ENCODE measurements around the gene COX7B. TPM values are rescaled to one million over a fixed set of nuclear protein-coding genes. Genes with fewer than 3 reads are reported as not detected.

Gene COX7B
- total and polyA plus RNA-seq, 10 of the 15 experiments (the other 5 are each of a cell fraction or from before 2014, with no cell fraction given), result 331 to 2,070 (median 987) TPM

Small RNAs within 50 kb of the gene (small RNA-seq; reads per million reads assigned to genes)
- not detected for gene RN7SL460P

Other genes with a start within 250 kb of the COX7B start
- 45.7 and 54.3 TPM in 2 replicates for gene ATRX, start 113.3 kb upstream of the COX7B start, total RNA-seq (2014; rRNA removed)
- gene ATRX, start 113.3 kb upstream of the COX7B start, total RNA-seq (2014; rRNA removed; fragmentation: Illumina TruSeq; extraction: Trizol), result 44.6 and 51.8 TPM in 2 replicates
- 49.9 and 51.9 TPM in 2 replicates for gene ATRX, start 113.3 kb upstream of the COX7B start, total RNA-seq (2021)
- 59.4 and 85.8 TPM in 2 replicates for gene ATRX, start 113.3 kb upstream of the COX7B start, polyA plus RNA-seq (2011; rRNA removed)
- 41.8 and 57.0 TPM in 2 replicates for gene ATRX, start 113.3 kb upstream of the COX7B start, polyA plus RNA-seq (2014; fragmentation: Illumina TruSeq; extraction: Trizol)
- gene ATRX, start 113.3 kb upstream of the COX7B start, polyA plus RNA-seq (2014; fragmentation: Nextera tagmentation; extraction: Ambion mirVana), result 10 to 100 TPM; 19.4 to 37.9 TPM
- 36.5 and 38.3 TPM in 2 replicates for gene ATRX, start 113.3 kb upstream of the COX7B start, polyA plus RNA-seq (2014; rRNA removed)
- 10 to 100 TPM; 70.9 to 73.8 TPM for gene ATRX, start 113.3 kb upstream of the COX7B start, polyA plus RNA-seq (2016; fragmentation: Nextera tagmentation; extraction: Ambion mirVana)
- 53.8 and 69.0 TPM in 2 replicates for gene MAGT1, start 4.0 kb upstream of the COX7B start, total RNA-seq (2014; rRNA removed)
- gene MAGT1, start 4.0 kb upstream of the COX7B start, total RNA-seq (2014; rRNA removed; fragmentation: Illumina TruSeq; extraction: Trizol), result 54.8 and 57.1 TPM in 2 replicates
- 36.7 and 41.8 TPM in 2 replicates for gene MAGT1, start 4.0 kb upstream of the COX7B start, total RNA-seq (2021)
- gene MAGT1, start 4.0 kb upstream of the COX7B start, polyA plus RNA-seq (2011; rRNA removed), result 44.6 and 55.0 TPM in 2 replicates
- 45.3 and 48.1 TPM in 2 replicates for gene MAGT1, start 4.0 kb upstream of the COX7B start, polyA plus RNA-seq (2014; fragmentation: Illumina TruSeq; extraction: Trizol)
- gene MAGT1, start 4.0 kb upstream of the COX7B start, polyA plus RNA-seq (2014; fragmentation: Nextera tagmentation; extraction: Ambion mirVana), result 10 to 100 TPM; 28.0 to 41.3 TPM
- 41.2 and 47.7 TPM in 2 replicates for gene MAGT1, start 4.0 kb upstream of the COX7B start, polyA plus RNA-seq (2014; rRNA removed)
- 10 to 100 TPM; 49.9 to 59.1 TPM for gene MAGT1, start 4.0 kb upstream of the COX7B start, polyA plus RNA-seq (2016; fragmentation: Nextera tagmentation; extraction: Ambion mirVana)
- gene ATP7A, start 11.2 kb downstream of the COX7B start, total RNA-seq (2014; rRNA removed), result 8.8 and 11.3 TPM in 2 replicates
- gene ATP7A, start 11.2 kb downstream of the COX7B start, total RNA-seq (2014; rRNA removed; fragmentation: Illumina TruSeq; extraction: Trizol), result 12.0 and 12.9 TPM in 2 replicates
- 9.2 and 9.3 TPM in 2 replicates for gene ATP7A, start 11.2 kb downstream of the COX7B start, total RNA-seq (2021)
- 11.4 and 16.9 TPM in 2 replicates for gene ATP7A, start 11.2 kb downstream of the COX7B start, polyA plus RNA-seq (2011; rRNA removed)
- gene ATP7A, start 11.2 kb downstream of the COX7B start, polyA plus RNA-seq (2014; fragmentation: Illumina TruSeq; extraction: Trizol), result 7.5 and 9.4 TPM in 2 replicates
- gene ATP7A, start 11.2 kb downstream of the COX7B start, polyA plus RNA-seq (2014; fragmentation: Nextera tagmentation; extraction: Ambion mirVana), result 1 to 10 TPM; 2.5 to 3.7 TPM
- 4.1 and 5.2 TPM in 2 replicates for gene ATP7A, start 11.2 kb downstream of the COX7B start, polyA plus RNA-seq (2014; rRNA removed)
- 1 to 10 TPM; 6.5 to 7.7 TPM for gene ATP7A, start 11.2 kb downstream of the COX7B start, polyA plus RNA-seq (2016; fragmentation: Nextera tagmentation; extraction: Ambion mirVana)
- not detected in 2 replicates for gene PGAM4, start 70.2 kb downstream of the COX7B start, total RNA-seq (2014; rRNA removed)
- gene PGAM4, start 70.2 kb downstream of the COX7B start, total RNA-seq (2014; rRNA removed; fragmentation: Illumina TruSeq; extraction: Trizol), result not detected in 2 replicates
- gene PGAM4, start 70.2 kb downstream of the COX7B start, total RNA-seq (2021), result 0.44 TPM in 1 of 2 replicates, not detected in the other
- gene PGAM4, start 70.2 kb downstream of the COX7B start, polyA plus RNA-seq (2011; rRNA removed), result 0.29 and 0.80 TPM in 2 replicates
- gene PGAM4, start 70.2 kb downstream of the COX7B start, polyA plus RNA-seq (2014; fragmentation: Illumina TruSeq; extraction: Trizol), result 0.24 TPM in 1 of 2 replicates, not detected in the other
- not detected for gene PGAM4, start 70.2 kb downstream of the COX7B start, polyA plus RNA-seq (2014; fragmentation: Nextera tagmentation; extraction: Ambion mirVana)
- gene PGAM4, start 70.2 kb downstream of the COX7B start, polyA plus RNA-seq (2014; rRNA removed), result 0.14 TPM in 1 of 2 replicates, not detected in the other
- under 1 TPM in 1 of 2 experiments, not detected in 1; 0.29 TPM for gene PGAM4, start 70.2 kb downstream of the COX7B start, polyA plus RNA-seq (2016; fragmentation: Nextera tagmentation; extraction: Ambion mirVana)
- gene PGK1, start 204.8 kb downstream of the COX7B start, total RNA-seq (2014; rRNA removed), result 370 and 422 TPM in 2 replicates
- 418 and 420 TPM in 2 replicates for gene PGK1, start 204.8 kb downstream of the COX7B start, total RNA-seq (2014; rRNA removed; fragmentation: Illumina TruSeq; extraction: Trizol)
- 626 and 628 TPM in 2 replicates for gene PGK1, start 204.8 kb downstream of the COX7B start, total RNA-seq (2021)
- gene PGK1, start 204.8 kb downstream of the COX7B start, polyA plus RNA-seq (2011; rRNA removed), result 1,825 and 2,395 TPM in 2 replicates
- gene PGK1, start 204.8 kb downstream of the COX7B start, polyA plus RNA-seq (2014; fragmentation: Illumina TruSeq; extraction: Trizol), result 554 and 619 TPM in 2 replicates
- 100 to 1,000 TPM; 633 to 835 TPM for gene PGK1, start 204.8 kb downstream of the COX7B start, polyA plus RNA-seq (2014; fragmentation: Nextera tagmentation; extraction: Ambion mirVana)
- gene PGK1, start 204.8 kb downstream of the COX7B start, polyA plus RNA-seq (2014; rRNA removed), result 453 and 454 TPM in 2 replicates
- gene PGK1, start 204.8 kb downstream of the COX7B start, polyA plus RNA-seq (2016; fragmentation: Nextera tagmentation; extraction: Ambion mirVana), result 100 to 1,000 TPM; 632 to 679 TPM
- gene TAF9B, start 240.2 kb downstream of the COX7B start, total RNA-seq (2014; rRNA removed), result 22.6 and 29.5 TPM in 2 replicates
- 23.3 and 23.7 TPM in 2 replicates for gene TAF9B, start 240.2 kb downstream of the COX7B start, total RNA-seq (2014; rRNA removed; fragmentation: Illumina TruSeq; extraction: Trizol)
- gene TAF9B, start 240.2 kb downstream of the COX7B start, total RNA-seq (2021), result 14.9 and 15.4 TPM in 2 replicates
- gene TAF9B, start 240.2 kb downstream of the COX7B start, polyA plus RNA-seq (2011; rRNA removed), result 22.0 and 26.7 TPM in 2 replicates
- gene TAF9B, start 240.2 kb downstream of the COX7B start, polyA plus RNA-seq (2014; fragmentation: Illumina TruSeq; extraction: Trizol), result 28.9 and 40.5 TPM in 2 replicates
- 10 to 100 TPM; 19.0 to 20.8 TPM for gene TAF9B, start 240.2 kb downstream of the COX7B start, polyA plus RNA-seq (2014; fragmentation: Nextera tagmentation; extraction: Ambion mirVana)
- 15.4 and 15.7 TPM in 2 replicates for gene TAF9B, start 240.2 kb downstream of the COX7B start, polyA plus RNA-seq (2014; rRNA removed)
- gene TAF9B, start 240.2 kb downstream of the COX7B start, polyA plus RNA-seq (2016; fragmentation: Nextera tagmentation; extraction: Ambion mirVana), result 10 to 100 TPM; 41.5 to 42.5 TPM

All from GM12878 (cell line).